Inflammatory macrophage (primary cell): ENCODE data around the gene MROH9.

ENCODE experiments used
- DNase-seq, 2 donors: peaks; one replicate each; pipeline ENCODE4 v3.0.0-alpha.2; 2020 to 2022

Gene MROH9

GRCh38 chr1:170967042-170967910 is 31.9 kb downstream of the MROH9 start:
- DNase-seq = peak; percentile 12 to 22

- DNase-seq = no peak
These were observed 34.9 kb downstream of the MROH9 start for GRCh38 chr1:170970256-170970655.

- no peak for DNase-seq
These were observed 43.1 kb downstream of the MROH9 start for GRCh38 chr1:170978371-170978910.

- no peak for DNase-seq
These were observed 50.1 kb downstream of the MROH9 start for GRCh38 chr1:170985406-170985805.

- DNase-seq = no peak
These were observed 51.6 kb downstream of the MROH9 start for GRCh38 chr1:170986901-170987300.

GRCh38 chr1:170987424-170987823 is 52.1 kb downstream of the MROH9 start:
- no peak for DNase-seq

GRCh38 chr1:170993151-170993550 is 57.8 kb downstream of the MROH9 start:
- no peak for DNase-seq

- no peak for DNase-seq
These were observed 58.4 kb downstream of the MROH9 start for GRCh38 chr1:170993717-170994116.

GRCh38 chr1:171014880-171015279 is 79.5 kb downstream of the MROH9 start:
- no peak for DNase-seq

GRCh38 chr1:171017426-171017825 is 82.1 kb downstream of the MROH9 start:
- no peak for DNase-seq

GRCh38 chr1:171019971-171020370 is 84.6 kb downstream of the MROH9 start:
- no peak for DNase-seq

- DNase-seq = no peak
These were observed 97.7 kb downstream of the MROH9 start for GRCh38 chr1:171032822-171033702.

GRCh38 chr1:171037626-171038025 is 102.3 kb downstream of the MROH9 start:
- DNase-seq = no peak

- no peak for DNase-seq
These were observed 103.0 kb downstream of the MROH9 start for GRCh38 chr1:171038284-171038683.

- no peak for DNase-seq
These were observed 112.7 kb downstream of the MROH9 start for GRCh38 chr1:171048014-171048413.

- no peak for DNase-seq
These were observed 117.6 kb downstream of the MROH9 start for GRCh38 chr1:171052977-171053376.

- DNase-seq = no peak
These were observed 120.8 kb downstream of the MROH9 start for GRCh38 chr1:171055966-171056643.

- DNase-seq = no peak
These were observed 126.2 kb downstream of the MROH9 start for GRCh38 chr1:171061425-171062143.

- no peak for DNase-seq
These were observed 127.6 kb downstream of the MROH9 start for GRCh38 chr1:171062902-171063301.

GRCh38 chr1:171075041-171075440 is 139.7 kb downstream of the MROH9 start:
- no peak for DNase-seq

GRCh38 chr1:171081314-171081753 is 146.0 kb downstream of the MROH9 start:
- DNase-seq = no peak

GRCh38 chr1:171081763-171082201 is 146.4 kb downstream of the MROH9 start:
- no peak for DNase-seq
